Measurements from ENCODE around the gene MYL6.
A peak's percentile ranks its signal among the peaks of the same experiment; 100 is the strongest.
"Not testable (repeated sequence)": the region's sequence is repeated elsewhere in the genome, so short reads cannot be mapped to it uniquely, and the experiment has no call there.

MYL6 gene

GRCh38 chr12:56189099-56189917, 31.1 kb downstream of the MYL6 start, which contains the start of gene SMARCC2:
SMARCC2 (minus strand) TSS chr12:56189483; CDS start chr12:56189461, 22 bp downstream.
- DNase-seq (ENCODE audit: low read depth in 2 of 2), result peak; percentile 71 to 75

- peak; percentile 93 to 94 for DNase-seq (ENCODE audit: low read depth in 2 of 2)
Measured at GRCh38 chr12:56189918-56190694, 31.9 kb downstream of the MYL6 start.

- no peak for DNase-seq (ENCODE audit: low read depth in 2 of 2)
Measured at GRCh38 chr12:56190695-56191155, 32.6 kb downstream of the MYL6 start.

- DNase-seq (ENCODE audit: low read depth in 2 of 2), result no peak
Measured at GRCh38 chr12:56192582-56192981, 34.4 kb downstream of the MYL6 start.

- peak; percentile 31 to 69 for DNase-seq (ENCODE audit: low read depth in 2 of 2)
Measured at GRCh38 chr12:56193025-56193578, 34.9 kb downstream of the MYL6 start.

GRCh38 chr12:56196818-56197550, 38.8 kb downstream of the MYL6 start:
- DNase-seq (ENCODE audit: low read depth in 2 of 2), result not testable (repeated sequence)

GRCh38 chr12:56197921-56198635, 39.9 kb downstream of the MYL6 start:
- DNase-seq (ENCODE audit: low read depth in 2 of 2), result no peak

- DNase-seq (ENCODE audit: low read depth in 2 of 2), result no peak
Measured at GRCh38 chr12:56198836-56199235, 40.7 kb downstream of the MYL6 start.

GRCh38 chr12:56202366-56202765, 44.2 kb downstream of the MYL6 start:
- DNase-seq (ENCODE audit: low read depth in 2 of 2), result no peak

GRCh38 chr12:56202838-56203237, 44.7 kb downstream of the MYL6 start:
- DNase-seq (ENCODE audit: low read depth in 2 of 2), result no peak

GRCh38 chr12:56204275-56204674, 46.1 kb downstream of the MYL6 start:
- DNase-seq (ENCODE audit: low read depth in 2 of 2), result no peak

- DNase-seq (ENCODE audit: low read depth in 2 of 2), result no peak
Measured at GRCh38 chr12:56205445-56205844, 47.3 kb downstream of the MYL6 start.

- peak in 1 of 2 experiments; percentile 24 for DNase-seq (ENCODE audit: low read depth in 2 of 2)
Measured at GRCh38 chr12:56206452-56207166, 48.5 kb downstream of the MYL6 start.

GRCh38 chr12:56208006-56208405, 49.8 kb downstream of the MYL6 start:
- no peak for DNase-seq (ENCODE audit: low read depth in 2 of 2)

Data from stimulated activated CD4-positive, alpha-beta T cell treated with anti-CD3 and anti-CD28 coated beads, Interleukin-12 subunit alpha, Interleukin-12 subunit beta, amount 100 ng/mL, for 24 hours (primary cell).